ELF-1 (cell line): Measurements from ENCODE around the gene DNMBP.
"Not testable (repeated sequence)": the region's sequence is repeated elsewhere in the genome, so short reads cannot be mapped to it uniquely, and the experiment has no call there.

Source experiments
- DNase-seq: peaks from one replicate; pipeline ENCODE4 v3.0.0-alpha.2; 2016; ENCODE audit warnings: low read depth, low spot score

DNMBP gene

GRCh38 chr10:99958302-99958701, 51.4 kb downstream of the DNMBP start:
- DNase-seq: no peak

- not testable (repeated sequence) for DNase-seq
Measured at GRCh38 chr10:99953510-99953909, 56.2 kb downstream of the DNMBP start.

- no peak for DNase-seq
Measured at GRCh38 chr10:99952799-99953198, 56.9 kb downstream of the DNMBP start.

GRCh38 chr10:99946051-99946450, 63.7 kb downstream of the DNMBP start:
- DNase-seq: not testable (repeated sequence)

GRCh38 chr10:99945263-99945662, 64.5 kb downstream of the DNMBP start:
- DNase-seq: no peak

GRCh38 chr10:99944860-99945259, 64.9 kb downstream of the DNMBP start:
- DNase-seq: no peak

- no peak for DNase-seq
Measured at GRCh38 chr10:99943908-99944307, 65.8 kb downstream of the DNMBP start.

GRCh38 chr10:99941942-99942820, 67.6 kb downstream of the DNMBP start:
- DNase-seq: no peak

- no peak for DNase-seq
Measured at GRCh38 chr10:99938563-99938962, 71.2 kb downstream of the DNMBP start.

GRCh38 chr10:99937630-99938029, 72.1 kb downstream of the DNMBP start:
- DNase-seq: no peak

- not testable (repeated sequence) for DNase-seq
Measured at GRCh38 chr10:99932203-99932957, 77.4 kb downstream of the DNMBP start.

- peak; percentile 94 for DNase-seq
Measured at GRCh38 chr10:99930731-99931550, 78.8 kb downstream of the DNMBP start.

GRCh38 chr10:99929360-99929759, 80.4 kb downstream of the DNMBP start:
- DNase-seq: no peak

- DNase-seq: no peak
Measured at GRCh38 chr10:99927721-99928280, 81.9 kb downstream of the DNMBP start.

- DNase-seq: peak; percentile 79
Measured at GRCh38 chr10:99926925-99927720, 82.6 kb downstream of the DNMBP start.

GRCh38 chr10:99924451-99925255, 85.1 kb downstream of the DNMBP start:
- DNase-seq: no peak

GRCh38 chr10:99921948-99922347, 87.8 kb downstream of the DNMBP start:
- DNase-seq: no peak

- no peak for DNase-seq
Measured at GRCh38 chr10:99920901-99921300, 88.8 kb downstream of the DNMBP start.

- DNase-seq: no peak
Measured at GRCh38 chr10:99920486-99920885, 89.3 kb downstream of the DNMBP start.
